Measurements from ENCODE around the gene MBD4.
"Not testable (repeated sequence)": the region's sequence is repeated elsewhere in the genome, so short reads cannot be mapped to it uniquely, and the experiment has no call there.

Gene MBD4

DNA sequence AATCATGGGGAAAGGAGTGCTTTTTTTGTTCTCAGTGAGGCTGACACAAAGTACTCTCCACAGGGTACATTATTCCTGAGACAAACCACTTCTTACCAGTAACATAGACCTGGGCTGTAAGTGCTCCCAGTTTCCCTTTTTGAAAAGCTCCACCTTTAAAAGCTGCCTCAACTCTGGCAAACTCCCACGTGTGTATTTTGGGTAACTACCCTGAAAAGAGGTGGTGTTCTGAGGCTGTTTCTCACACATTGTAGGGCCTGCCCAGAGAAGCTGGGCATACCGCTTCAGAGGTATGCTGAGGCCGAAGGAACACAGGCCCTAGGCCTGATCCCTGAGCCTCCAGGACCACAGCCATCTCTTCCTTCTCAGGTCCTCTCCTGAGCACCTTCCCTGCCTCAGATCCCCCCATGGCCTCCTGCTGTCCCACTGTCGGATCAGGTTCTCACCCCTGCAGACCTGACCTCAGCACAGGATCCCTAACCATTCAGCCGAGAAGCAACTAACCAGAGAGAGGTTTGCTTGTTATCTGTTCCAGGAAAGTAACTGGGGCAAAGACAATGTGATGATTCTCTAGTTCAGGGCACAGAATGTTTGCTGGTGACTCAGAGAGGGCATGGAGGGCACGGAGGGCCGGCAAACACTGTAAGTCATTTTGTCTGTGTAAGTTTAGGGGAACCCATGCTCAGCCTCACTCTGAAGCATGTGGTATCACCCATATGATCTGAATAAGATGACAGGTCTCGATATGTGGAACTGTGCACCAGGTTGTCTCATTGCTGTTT, 47.5 kb downstream of the MBD4 start:
- H3K4me1 ChIP-seq (ENCODE audit: control insufficient read depth, insufficient read depth, low read length); H3K9me3 ChIP-seq (ENCODE audit: control insufficient read depth, insufficient read depth, low read length); H3K9ac ChIP-seq (ENCODE audit: low read depth, low read length); H3K4me3 ChIP-seq (ENCODE audit: low read depth, low read length); H3K27ac ChIP-seq (ENCODE audit: low read depth, low read length); H3K27me3 ChIP-seq (ENCODE audit: control insufficient read depth, insufficient read depth, low read length): not testable (repeated sequence)
- H3K36me3 ChIP-seq (ENCODE audit: control insufficient read depth, insufficient read depth, low read length): peaks cover 72% of the 10 kb centered on the region

DNA sequence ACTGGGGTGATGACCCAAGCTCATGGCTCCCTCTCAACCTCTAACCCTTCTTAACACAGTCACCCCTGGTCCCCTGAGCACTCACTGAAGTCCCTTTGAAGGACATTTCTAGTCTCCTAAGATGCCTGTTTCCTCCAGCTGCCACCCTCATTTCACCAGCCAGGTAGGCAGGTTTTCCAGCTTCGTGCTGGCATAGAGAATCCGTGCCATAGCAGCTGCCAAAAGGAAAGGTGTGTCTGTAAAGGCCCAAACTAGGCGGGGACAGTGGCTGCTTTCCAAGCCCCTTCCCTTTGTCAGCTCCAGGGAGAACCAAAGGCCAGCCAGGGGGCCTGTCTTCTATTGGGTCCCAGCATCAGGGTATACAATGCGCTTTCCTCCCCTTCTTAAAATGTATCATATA, 48.2 kb downstream of the MBD4 start:
- peaks cover 67% of the 10 kb centered on the region for H3K36me3 ChIP-seq (ENCODE audit: control insufficient read depth, insufficient read depth, low read length)
- H3K4me1 ChIP-seq (ENCODE audit: control insufficient read depth, insufficient read depth, low read length); H3K27ac ChIP-seq (ENCODE audit: low read depth, low read length); H3K9ac ChIP-seq (ENCODE audit: low read depth, low read length); H3K4me3 ChIP-seq (ENCODE audit: low read depth, low read length); H3K9me3 ChIP-seq (ENCODE audit: control insufficient read depth, insufficient read depth, low read length); H3K27me3 ChIP-seq (ENCODE audit: control insufficient read depth, insufficient read depth, low read length): not testable (repeated sequence)

DNA sequence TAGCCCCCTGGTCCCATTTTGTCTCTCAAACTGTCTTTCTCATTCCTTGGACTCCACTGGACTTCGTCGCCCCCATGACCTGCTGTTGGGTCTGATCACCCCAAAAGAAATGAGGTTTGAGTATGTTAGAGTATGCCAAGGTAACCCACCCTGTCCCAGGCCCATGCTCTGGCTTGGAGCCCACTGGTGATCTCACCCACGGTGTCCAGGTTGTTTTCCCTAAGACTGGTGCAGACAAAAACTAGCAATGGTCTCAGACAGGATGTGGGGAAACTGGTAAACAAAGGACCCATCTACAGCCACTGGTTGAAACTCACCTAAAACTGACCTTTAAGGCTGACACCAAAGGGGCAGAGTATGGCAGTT, 50.2 kb downstream of the MBD4 start:
- H3K4me1 ChIP-seq (ENCODE audit: control insufficient read depth, insufficient read depth, low read length): peaks cover 10% of the 10 kb centered on the region; the same call in 1 of the 2 replicates
- H3K36me3 ChIP-seq (ENCODE audit: control insufficient read depth, insufficient read depth, low read length): peaks cover 52% of the 10 kb centered on the region
- H3K4me3 ChIP-seq (ENCODE audit: low read depth, low read length): no peak overlapping the region
- H3K9ac ChIP-seq (ENCODE audit: low read depth, low read length): no peak overlapping the region
- H3K9me3 ChIP-seq (ENCODE audit: control insufficient read depth, insufficient read depth, low read length): no peaks in the 10 kb centered on the region
- H3K27me3 ChIP-seq (ENCODE audit: control insufficient read depth, insufficient read depth, low read length): no peaks in the 10 kb centered on the region
- H3K27ac ChIP-seq (ENCODE audit: low read depth, low read length): peak overlapping the region; percentile 87

DNA sequence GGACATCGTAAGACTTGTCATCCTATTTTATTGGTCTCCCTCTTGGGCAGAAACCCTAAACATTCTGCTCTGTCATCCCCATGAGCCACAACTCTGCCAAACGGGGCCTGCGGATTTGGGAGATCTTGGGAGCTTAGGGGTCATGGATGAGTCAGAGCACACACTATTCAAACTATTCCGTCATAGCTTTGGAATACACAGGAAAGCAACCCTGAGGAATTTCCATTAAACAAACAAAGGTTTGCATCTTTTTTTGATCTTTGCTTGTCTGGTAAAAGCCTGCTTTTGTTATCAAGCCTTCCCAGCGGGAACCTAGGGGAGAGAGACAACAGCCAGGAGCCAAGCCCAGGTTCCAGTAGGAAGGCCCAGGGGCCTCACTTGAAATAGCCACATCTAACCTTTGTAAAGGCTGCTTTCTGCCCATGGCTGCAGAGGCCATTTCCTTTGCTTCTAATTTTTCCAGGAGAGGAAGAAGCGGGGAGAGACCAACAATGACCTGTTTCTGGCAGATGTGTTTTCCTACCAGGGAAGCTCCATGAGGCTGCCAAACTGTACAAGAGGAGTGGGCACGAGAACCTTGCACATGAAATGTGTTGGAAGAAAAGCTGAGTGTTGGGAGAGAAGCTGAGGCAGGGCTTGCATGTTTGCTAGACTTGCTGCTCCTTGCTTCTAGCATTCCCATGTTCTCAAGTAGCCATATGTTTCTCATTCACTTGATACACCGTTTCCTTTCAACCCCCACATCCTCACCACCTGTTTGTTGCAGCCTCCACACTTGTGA, 50.8 kb downstream of the MBD4 start:
- not testable (repeated sequence) for H3K4me3 ChIP-seq (ENCODE audit: low read depth, low read length); H3K4me1 ChIP-seq (ENCODE audit: control insufficient read depth, insufficient read depth, low read length); H3K9me3 ChIP-seq (ENCODE audit: control insufficient read depth, insufficient read depth, low read length); H3K27me3 ChIP-seq (ENCODE audit: control insufficient read depth, insufficient read depth, low read length); H3K9ac ChIP-seq (ENCODE audit: low read depth, low read length)
- peak overlapping the region; percentile 89 for H3K27ac ChIP-seq (ENCODE audit: low read depth, low read length)
- H3K36me3 ChIP-seq (ENCODE audit: control insufficient read depth, insufficient read depth, low read length): peaks cover 52% of the 10 kb centered on the region

DNA sequence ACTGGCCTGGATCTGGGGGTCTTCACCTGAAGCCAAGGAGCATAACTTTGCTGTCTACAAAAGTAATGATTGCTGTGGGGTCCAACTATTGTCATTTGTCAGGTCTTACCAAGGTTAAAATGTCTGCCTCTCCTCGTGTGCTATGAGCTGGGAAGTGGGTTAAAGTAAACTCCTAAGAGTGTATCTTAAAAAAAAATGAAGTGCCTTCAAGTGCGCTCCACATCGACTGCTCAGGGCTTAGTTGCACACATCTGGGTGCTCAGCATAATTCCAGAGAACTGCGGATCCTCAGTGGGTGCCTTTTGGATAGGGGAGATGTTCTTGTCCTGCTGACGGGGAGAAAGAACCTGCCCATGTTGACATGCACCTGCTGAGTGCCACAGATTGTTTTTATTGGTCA, 52.3 kb downstream of the MBD4 start:
- no peak overlapping the region for H3K27ac ChIP-seq (ENCODE audit: low read depth, low read length)
- peaks cover 43% of the 10 kb centered on the region for H3K36me3 ChIP-seq (ENCODE audit: control insufficient read depth, insufficient read depth, low read length)
- no peak overlapping the region for H3K4me3 ChIP-seq (ENCODE audit: low read depth, low read length)
- peaks cover 12% of the 10 kb centered on the region; the same call in 1 of the 2 replicates for H3K4me1 ChIP-seq (ENCODE audit: control insufficient read depth, insufficient read depth, low read length)
- no peaks in the 10 kb centered on the region for H3K9me3 ChIP-seq (ENCODE audit: control insufficient read depth, insufficient read depth, low read length)
- no peak overlapping the region for H3K9ac ChIP-seq (ENCODE audit: low read depth, low read length)
- H3K27me3 ChIP-seq (ENCODE audit: control insufficient read depth, insufficient read depth, low read length): no peaks in the 10 kb centered on the region

DNA sequence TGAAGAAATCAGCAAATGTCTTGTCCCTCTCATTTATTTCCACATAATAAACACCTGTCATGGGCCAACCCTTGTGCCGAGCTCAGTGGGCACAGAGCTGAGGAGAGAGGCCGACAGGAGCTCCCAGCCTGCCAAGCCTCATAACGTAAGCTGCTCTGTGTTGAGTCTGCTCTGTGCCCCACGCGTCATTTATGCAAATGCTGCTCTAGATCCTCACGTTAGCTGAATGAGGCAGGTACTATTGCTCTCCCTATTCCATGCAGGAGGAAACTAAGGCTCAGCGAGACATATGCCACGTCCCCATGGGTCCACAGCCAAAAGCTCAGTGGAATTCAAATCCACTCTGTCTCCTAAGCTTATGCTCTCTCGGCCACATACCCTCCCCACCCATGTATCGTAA, 52.8 kb downstream of the MBD4 start:
- H3K27me3 ChIP-seq (ENCODE audit: control insufficient read depth, insufficient read depth, low read length): no peaks in the 10 kb centered on the region
- H3K9ac ChIP-seq (ENCODE audit: low read depth, low read length): no peak overlapping the region
- H3K4me1 ChIP-seq (ENCODE audit: control insufficient read depth, insufficient read depth, low read length): peaks cover 12% of the 10 kb centered on the region; the same call in 1 of the 2 replicates
- H3K9me3 ChIP-seq (ENCODE audit: control insufficient read depth, insufficient read depth, low read length): no peaks in the 10 kb centered on the region
- H3K27ac ChIP-seq (ENCODE audit: low read depth, low read length): no peak overlapping the region
- H3K36me3 ChIP-seq (ENCODE audit: control insufficient read depth, insufficient read depth, low read length): peaks cover 38% of the 10 kb centered on the region
- no peak overlapping the region for H3K4me3 ChIP-seq (ENCODE audit: low read depth, low read length)

DNA sequence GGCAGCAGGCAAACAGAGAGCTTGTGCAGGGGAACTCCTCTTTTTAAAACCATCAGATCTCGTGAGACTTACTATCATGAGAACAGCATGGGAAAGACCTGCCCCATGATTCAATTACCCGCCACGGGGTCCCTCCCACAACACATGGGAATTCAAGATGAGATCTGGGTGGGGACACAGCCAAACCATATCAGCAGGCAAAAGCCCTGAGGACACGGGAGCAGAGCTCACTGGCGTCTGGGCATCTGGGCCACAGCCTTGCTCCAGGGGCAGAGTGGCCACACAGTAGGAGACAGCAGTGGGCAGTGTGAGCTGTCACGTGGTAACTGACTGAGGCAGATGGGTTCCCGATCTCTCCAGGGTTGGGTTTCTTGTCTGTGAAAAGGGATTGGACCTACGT, 54.2 kb downstream of the MBD4 start:
- not testable (repeated sequence) for H3K9me3 ChIP-seq (ENCODE audit: control insufficient read depth, insufficient read depth, low read length); H3K27ac ChIP-seq (ENCODE audit: low read depth, low read length); H3K4me3 ChIP-seq (ENCODE audit: low read depth, low read length); H3K9ac ChIP-seq (ENCODE audit: low read depth, low read length); H3K27me3 ChIP-seq (ENCODE audit: control insufficient read depth, insufficient read depth, low read length)
- Histone ChIP-seq H3K36me3 (ENCODE audit: control insufficient read depth, insufficient read depth, low read length) (peaks cover 26% of the 10 kb centered on the region), H3K4me1 (ENCODE audit: control insufficient read depth, insufficient read depth, low read length) (peaks cover 12% of the 10 kb centered on the region; the same call in 1 of the 2 replicates)

DNA sequence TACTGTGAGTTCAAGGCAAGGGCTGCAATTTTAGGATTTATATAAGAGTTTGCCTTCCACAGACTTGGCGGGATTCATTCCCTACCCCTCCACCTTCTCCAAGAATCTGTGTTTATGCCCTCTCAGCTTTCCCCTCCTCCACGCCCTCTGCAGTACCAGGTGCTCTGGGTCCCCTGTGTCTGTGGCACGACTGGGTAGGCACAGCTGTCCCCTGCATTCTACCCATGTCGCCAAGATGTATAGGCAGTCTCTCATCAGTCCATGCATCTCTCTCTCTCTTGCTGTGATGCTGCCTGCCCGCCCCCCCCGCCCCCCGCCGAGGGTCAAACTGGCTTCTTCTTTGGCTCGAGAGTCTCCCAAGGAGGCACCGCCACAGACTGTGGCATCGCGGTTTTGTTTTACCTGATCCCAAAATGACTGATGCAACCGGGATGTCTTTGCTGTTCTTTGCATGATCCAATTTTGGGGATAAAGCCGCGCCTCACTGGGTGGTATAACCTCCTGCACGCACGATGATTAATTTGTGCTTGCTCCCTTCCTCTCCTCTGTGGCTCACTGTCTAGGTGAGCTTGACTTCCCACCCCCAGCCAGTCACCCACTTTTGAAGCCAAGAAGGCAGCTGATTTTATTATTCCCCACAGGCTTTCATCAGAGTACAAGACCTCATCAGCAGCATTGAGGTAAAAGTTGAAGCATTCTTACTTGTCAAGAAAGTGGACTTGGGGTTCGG, 55.0 kb downstream of the MBD4 start:
- Histone ChIP-seq H3K36me3 (ENCODE audit: control insufficient read depth, insufficient read depth, low read length) (peaks cover 20% of the 10 kb centered on the region), H3K9me3 (ENCODE audit: control insufficient read depth, insufficient read depth, low read length) (no peaks in the 10 kb centered on the region), H3K27me3 (ENCODE audit: control insufficient read depth, insufficient read depth, low read length) (no peaks in the 10 kb centered on the region), H3K4me1 (ENCODE audit: control insufficient read depth, insufficient read depth, low read length) (peaks cover 12% of the 10 kb centered on the region; the same call in 1 of the 2 replicates), H3K9ac (ENCODE audit: low read depth, low read length) (no peak overlapping the region), H3K27ac (ENCODE audit: low read depth, low read length) (no peak overlapping the region), H3K4me3 (ENCODE audit: low read depth, low read length) (no peak overlapping the region)

DNA sequence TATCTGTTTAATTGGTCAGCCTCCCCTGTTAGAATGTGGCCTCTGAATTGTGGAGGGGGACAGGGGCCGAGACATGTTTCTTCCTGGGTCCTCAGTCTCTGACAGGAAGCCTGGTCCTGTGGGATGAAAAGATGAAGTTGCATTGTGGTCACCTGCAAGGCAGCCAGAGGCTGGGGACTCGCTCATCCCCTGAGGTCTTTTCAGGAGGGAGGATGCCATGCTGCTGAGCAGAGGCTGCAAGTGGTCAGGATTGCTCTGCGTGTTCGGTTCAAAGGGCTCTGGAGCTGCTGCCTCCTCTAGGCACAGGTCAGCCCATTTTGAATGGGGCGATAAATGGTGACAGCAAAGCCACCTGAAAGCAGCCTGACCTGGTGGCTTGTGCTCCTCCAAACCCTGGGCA, 55.6 kb downstream of the MBD4 start:
- not testable (repeated sequence) for H3K9ac ChIP-seq (ENCODE audit: low read depth, low read length); H3K9me3 ChIP-seq (ENCODE audit: control insufficient read depth, insufficient read depth, low read length); H3K27me3 ChIP-seq (ENCODE audit: control insufficient read depth, insufficient read depth, low read length); H3K27ac ChIP-seq (ENCODE audit: low read depth, low read length); H3K4me1 ChIP-seq (ENCODE audit: control insufficient read depth, insufficient read depth, low read length); H3K4me3 ChIP-seq (ENCODE audit: low read depth, low read length)
- peaks cover 14% of the 10 kb centered on the region for H3K36me3 ChIP-seq (ENCODE audit: control insufficient read depth, insufficient read depth, low read length)

DNA sequence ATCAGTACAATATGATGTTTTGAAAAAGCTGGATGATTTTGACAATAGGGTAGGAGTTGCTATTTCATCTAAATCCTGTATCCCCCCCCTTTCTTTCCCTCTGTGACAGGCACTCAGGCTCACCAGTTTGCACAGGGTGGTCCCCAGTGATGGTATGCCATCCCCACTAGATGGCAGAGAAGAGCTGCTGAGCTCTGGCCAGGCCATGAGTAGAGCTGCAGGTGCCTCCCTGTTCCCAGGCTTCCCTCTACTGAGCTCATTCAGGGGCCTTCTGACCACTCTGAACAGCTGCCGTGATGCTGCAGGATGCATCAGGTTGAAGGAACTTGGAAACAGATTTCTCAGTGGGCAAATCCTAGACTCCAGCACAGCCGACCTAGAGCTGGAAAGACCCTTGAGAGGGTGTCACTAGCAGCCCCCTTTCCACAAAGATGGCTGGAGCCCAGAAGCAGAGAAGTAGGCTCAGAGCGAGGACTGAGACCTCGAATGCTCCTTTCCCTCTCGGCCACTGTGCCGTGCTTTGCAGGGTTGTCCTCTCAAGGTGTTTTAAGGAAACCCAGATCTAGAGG, 56.4 kb downstream of the MBD4 start:
- H3K9ac ChIP-seq (ENCODE audit: low read depth, low read length): no peak overlapping the region
- H3K36me3 ChIP-seq (ENCODE audit: control insufficient read depth, insufficient read depth, low read length): peaks cover 11% of the 10 kb centered on the region
- no peak overlapping the region for H3K27ac ChIP-seq (ENCODE audit: low read depth, low read length)

More for the DNA sequence above, 56.4 kb downstream of the MBD4 start:
- H3K27me3 ChIP-seq (ENCODE audit: control insufficient read depth, insufficient read depth, low read length): no peaks in the 10 kb centered on the region
- no peaks in the 10 kb centered on the region for H3K9me3 ChIP-seq (ENCODE audit: control insufficient read depth, insufficient read depth, low read length)
- peaks cover 7% of the 10 kb centered on the region; the same call in 1 of the 2 replicates for H3K4me1 ChIP-seq (ENCODE audit: control insufficient read depth, insufficient read depth, low read length)
- no peak overlapping the region for H3K4me3 ChIP-seq (ENCODE audit: low read depth, low read length)
